Loucy (cell line): ENCODE results near the gene KANSL2.

Source experiments
- EZH2phosphoT487 ChIP-seq: fragments of 200-600 bp; IDR thresholded peaks from 2 replicates; pipeline ENCODE4 v1.6.1; 2018; ENCODE audit warnings: antibody characterized with exemption, mild to moderate bottlenecking, moderate library complexity, borderline replicate concordance
- TF ChIP-seq, protein P1 (sequence below): fragments of 200-600 bp; sonication (generic); conservative IDR thresholded peaks from 2 replicates; pipeline ENCODE4 v1.5.1; 2014; ENCODE audit warnings: mild to moderate bottlenecking, antibody characterized with exemption, low read length

DNA sequence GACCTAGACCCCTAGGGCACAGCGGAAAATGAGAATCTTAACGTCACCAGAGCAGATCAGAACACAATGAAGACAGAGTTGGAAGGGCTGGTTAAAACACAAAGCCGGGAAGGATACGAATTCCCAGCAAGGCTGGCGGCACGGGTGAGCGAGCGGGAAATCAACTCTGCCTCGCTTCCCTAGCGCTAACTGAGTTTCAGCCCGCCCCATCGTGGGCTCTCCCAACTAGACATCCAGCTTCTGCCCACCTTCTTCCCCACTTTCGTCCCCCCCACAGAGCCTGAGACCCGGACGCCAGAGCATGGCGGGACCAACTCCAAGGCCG, 34.1 kb upstream of the KANSL2 start:
- TF ChIP-seq, protein P1, sequence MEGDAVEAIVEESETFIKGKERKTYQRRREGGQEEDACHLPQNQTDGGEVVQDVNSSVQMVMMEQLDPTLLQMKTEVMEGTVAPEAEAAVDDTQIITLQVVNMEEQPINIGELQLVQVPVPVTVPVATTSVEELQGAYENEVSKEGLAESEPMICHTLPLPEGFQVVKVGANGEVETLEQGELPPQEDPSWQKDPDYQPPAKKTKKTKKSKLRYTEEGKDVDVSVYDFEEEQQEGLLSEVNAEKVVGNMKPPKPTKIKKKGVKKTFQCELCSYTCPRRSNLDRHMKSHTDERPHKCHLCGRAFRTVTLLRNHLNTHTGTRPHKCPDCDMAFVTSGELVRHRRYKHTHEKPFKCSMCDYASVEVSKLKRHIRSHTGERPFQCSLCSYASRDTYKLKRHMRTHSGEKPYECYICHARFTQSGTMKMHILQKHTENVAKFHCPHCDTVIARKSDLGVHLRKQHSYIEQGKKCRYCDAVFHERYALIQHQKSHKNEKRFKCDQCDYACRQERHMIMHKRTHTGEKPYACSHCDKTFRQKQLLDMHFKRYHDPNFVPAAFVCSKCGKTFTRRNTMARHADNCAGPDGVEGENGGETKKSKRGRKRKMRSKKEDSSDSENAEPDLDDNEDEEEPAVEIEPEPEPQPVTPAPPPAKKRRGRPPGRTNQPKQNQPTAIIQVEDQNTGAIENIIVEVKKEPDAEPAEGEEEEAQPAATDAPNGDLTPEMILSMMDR: no peak
- TF ChIP-seq EZH2phosphoT487: no peak
